ENCODE data around the gene HRG. TPM values are rescaled to one million over a fixed set of nuclear protein-coding genes. Genes with fewer than 3 reads are reported as not detected.

The HRG gene
- not detected for total RNA-seq

- no peak for ATAC-seq
- no peaks in the 10 kb centered on the region for H3K4me1 ChIP-seq
- H3K9me3 ChIP-seq = no peaks in the 10 kb centered on the region
- H3K27me3 ChIP-seq = peaks cover 21% of the 10 kb centered on the region
- TF ChIP-seq CTCF (IDR thresholded peaks at IDR 0.05) (no peak), EP300 (IDR thresholded peaks at IDR 0.05) (no peak), POLR2AphosphoS5 (IDR thresholded peaks at IDR 0.05) (no peak), POLR2A (IDR thresholded peaks at IDR 0.05) (no peak)
- no peak within 1 kb of the TSS for H3K4me3 ChIP-seq
- no peaks in the 10 kb centered on the region for H3K36me3 ChIP-seq
- WGBS, 2 donors (ENCODE audit: low coverage in 1 of 2) = 49 to 69% methylated on average over 2 to 8 of the region's 8 CpGs
- H3K27ac ChIP-seq = no peak within 1 kb of the TSS
Observed at GRCh38 chr3:186665625-186666188, at the start of gene HRG. Gene HRG, plus strand, starts transcription at chr3:186666014. Its CDS starts 18 bp downstream, at chr3:186666032.

GRCh38 chr3:186616299-186616617, 49.6 kb upstream of the HRG start:
- no peak for ATAC-seq
- TF ChIP-seq EP300 (IDR thresholded peaks at IDR 0.05) = no peak
- TF ChIP-seq POLR2A (IDR thresholded peaks at IDR 0.05) = no peak
- TF ChIP-seq CTCF (IDR thresholded peaks at IDR 0.05) = no peak
- no peak for TF ChIP-seq POLR2AphosphoS5 (IDR thresholded peaks at IDR 0.05)
- H3K4me3 ChIP-seq = no peak overlapping the region
- peaks cover 0 to 19% (median 4%) of the 10 kb centered on the region in 3 donors for H3K4me1 ChIP-seq
- WGBS, 2 donors (ENCODE audit: low coverage in 1 of 2) = 77% methylated on average over 8 of the region's 8 CpGs; no CpG with 5 or more reads in 1 of the 2 donors
- H3K36me3 ChIP-seq = no peaks in the 10 kb centered on the region
- H3K27ac ChIP-seq = no peak overlapping the region
- H3K9me3 ChIP-seq = no peaks in the 10 kb centered on the region
- H3K27me3 ChIP-seq = peaks cover 67% of the 10 kb centered on the region

GRCh38 chr3:186617036-186617946, 48.5 kb upstream of the HRG start:
- Histone ChIP-seq H3K4me1 (peaks cover 0 to 19% (median 4%) of the 10 kb centered on the region in 3 donors), H3K4me3 (peak overlapping the region in 1 of 2 donors; percentile 18), H3K9me3 (no peaks in the 10 kb centered on the region), H3K27ac (no peak overlapping the region), H3K27me3 (peaks cover 67% of the 10 kb centered on the region), H3K36me3 (no peaks in the 10 kb centered on the region)
- TF ChIP-seq CTCF (IDR thresholded peaks at IDR 0.05) = peak; percentile 69 to 93 (median 75)
- TF ChIP-seq EP300 (IDR thresholded peaks at IDR 0.05) = no peak
- no peak for TF ChIP-seq POLR2A (IDR thresholded peaks at IDR 0.05)
- TF ChIP-seq POLR2AphosphoS5 (IDR thresholded peaks at IDR 0.05) = peak; percentile 22
- 23 to 38% methylated on average over 8 to 12 of the region's 31 CpGs for WGBS, 2 donors (ENCODE audit: low coverage in 1 of 2)
- peak; percentile 92 for ATAC-seq

GRCh38 chr3:186618318-186618938, 47.4 kb upstream of the HRG start:
- Histone ChIP-seq H3K27ac (no peak overlapping the region), H3K36me3 (no peaks in the 10 kb centered on the region), H3K4me3 (no peak overlapping the region), H3K4me1 (peaks cover 0 to 19% (median 4%) of the 10 kb centered on the region in 3 donors), H3K9me3 (no peaks in the 10 kb centered on the region), H3K27me3 (peaks cover 59% of the 10 kb centered on the region)
- no peak for ATAC-seq
- TF ChIP-seq POLR2A (IDR thresholded peaks at IDR 0.05) (no peak), CTCF (IDR thresholded peaks at IDR 0.05) (no peak), POLR2AphosphoS5 (IDR thresholded peaks at IDR 0.05) (no peak), EP300 (IDR thresholded peaks at IDR 0.05) (no peak)
- WGBS, 2 donors (ENCODE audit: low coverage in 1 of 2) = 67 to 90% methylated on average over 3 to 6 of the region's 8 CpGs

All from gastroesophageal sphincter (tissue), 4 donors.